Measurements from ENCODE around the gene ETFBKMT. TPM values are rescaled to one million over a fixed set of nuclear protein-coding genes. Genes with fewer than 3 reads are reported as not detected.

ETFBKMT gene
- total RNA-seq, 1 experiment from 2014 or later: 1.7 TPM

GRCh38 chr12:31644536-31644935 lies 15.0 kb upstream of the ETFBKMT start:
- ChIA-PET CTCF (interaction anchor here (1.7 kb wide), 1 partner anchor 9 kb away, joined by 4 read pairs; no protein-coding TSS in a partner anchor), POLR2A (interaction anchor here (0.6 kb wide), 1 partner anchor 9 kb away, joined by 3 read pairs; no protein-coding TSS in a partner anchor), RAD21 (ENCODE audit: low non-redundant PET in 1 of 2, low total read pairs in 2 of 2, uncharacterized antibody in 2 of 2, unreplicated experiment in 2 of 2) (no interaction called here)
- no peaks in the 10 kb centered on the region; the same call in 1 of the 2 replicates for H3K9me2 ChIP-seq (ENCODE audit: insufficient read depth)
- intact Hi-C loops (cut with micrococcal nuclease): no loop called here
- no peaks in the 10 kb centered on the region for H3K27me3 ChIP-seq (ENCODE audit: insufficient read depth, low read length)
- TF ChIP-seq EZH2 (IDR thresholded peaks at IDR 0.05) (no peak), RAD21 (IDR thresholded peaks at IDR 0.05; ENCODE audit: low read depth) (no peak), YY1 (IDR thresholded peaks at IDR 0.05; ENCODE audit: extremely low read depth, insufficient replicate concordance, low read depth, low read length) (no peak), REST (IDR thresholded peaks at IDR 0.05; ENCODE audit: low read depth) (no peak), SP1 (IDR thresholded peaks at IDR 0.05; ENCODE audit: low read depth) (no peak), EGR1 (IDR thresholded peaks at IDR 0.05; ENCODE audit: low read depth) (no peak), JUND (IDR thresholded peaks at IDR 0.05) (no peak)
- TF ChIP-seq, protein P1, sequence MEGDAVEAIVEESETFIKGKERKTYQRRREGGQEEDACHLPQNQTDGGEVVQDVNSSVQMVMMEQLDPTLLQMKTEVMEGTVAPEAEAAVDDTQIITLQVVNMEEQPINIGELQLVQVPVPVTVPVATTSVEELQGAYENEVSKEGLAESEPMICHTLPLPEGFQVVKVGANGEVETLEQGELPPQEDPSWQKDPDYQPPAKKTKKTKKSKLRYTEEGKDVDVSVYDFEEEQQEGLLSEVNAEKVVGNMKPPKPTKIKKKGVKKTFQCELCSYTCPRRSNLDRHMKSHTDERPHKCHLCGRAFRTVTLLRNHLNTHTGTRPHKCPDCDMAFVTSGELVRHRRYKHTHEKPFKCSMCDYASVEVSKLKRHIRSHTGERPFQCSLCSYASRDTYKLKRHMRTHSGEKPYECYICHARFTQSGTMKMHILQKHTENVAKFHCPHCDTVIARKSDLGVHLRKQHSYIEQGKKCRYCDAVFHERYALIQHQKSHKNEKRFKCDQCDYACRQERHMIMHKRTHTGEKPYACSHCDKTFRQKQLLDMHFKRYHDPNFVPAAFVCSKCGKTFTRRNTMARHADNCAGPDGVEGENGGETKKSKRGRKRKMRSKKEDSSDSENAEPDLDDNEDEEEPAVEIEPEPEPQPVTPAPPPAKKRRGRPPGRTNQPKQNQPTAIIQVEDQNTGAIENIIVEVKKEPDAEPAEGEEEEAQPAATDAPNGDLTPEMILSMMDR (IDR thresholded peaks at IDR 0.05 in 2 of 3, conservative IDR thresholded peaks at IDR 0.05 in 1 of 3; ENCODE audit: borderline replicate concordance in 1 of 3, insufficient read depth in 1 of 3, low read depth in 2 of 3, low read length in 2 of 3): no peak
- TF ChIP-seq, protein P2, sequence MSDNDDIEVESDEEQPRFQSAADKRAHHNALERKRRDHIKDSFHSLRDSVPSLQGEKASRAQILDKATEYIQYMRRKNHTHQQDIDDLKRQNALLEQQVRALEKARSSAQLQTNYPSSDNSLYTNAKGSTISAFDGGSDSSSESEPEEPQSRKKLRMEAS (IDR thresholded peaks at IDR 0.05): no peak
- no peaks in the 10 kb centered on the region for H3K36me3 ChIP-seq (ENCODE audit: control insufficient read depth in 1 of 2, insufficient read depth in 2 of 2, low read length in 2 of 2)
- H3K4me2 ChIP-seq (ENCODE audit: low read length): no peak overlapping the region
- no peaks in the 10 kb centered on the region for H4K20me1 ChIP-seq (ENCODE audit: insufficient read depth)
- H3K4me3 ChIP-seq (replicated peaks in 1 of 2; ENCODE audit: low read depth in 1 of 2, low read length in 2 of 2): no peak overlapping the region
- no peaks in the 10 kb centered on the region for H3K4me1 ChIP-seq (ENCODE audit: control insufficient read depth in 1 of 2, insufficient read depth in 2 of 2, low read length in 2 of 2)
- ATAC-seq: no peak
- no peak for DNase-seq (ENCODE audit: low read depth, low spot score)
- H3K9me3 ChIP-seq (ENCODE audit: control insufficient read depth in 1 of 2, insufficient read depth in 1 of 2, low read depth in 1 of 2, low read length in 2 of 2): no peaks in the 10 kb centered on the region
- H2AFZ ChIP-seq (ENCODE audit: low read depth, low read length, poor library complexity, severe bottlenecking): no peak overlapping the region
- H3K27ac ChIP-seq (ENCODE audit: low read depth, low read length): no peak overlapping the region
- H3K79me2 ChIP-seq (ENCODE audit: insufficient read depth, low read length): no peaks in the 10 kb centered on the region
- no peak overlapping the region for H3K9ac ChIP-seq (ENCODE audit: low read length)
- BruUV-seq (replicated peaks): no TSS peak

Measured in HCT116 (cell line).